Erythroblast (primary cell): Measurements from ENCODE around the gene MGAT5.
"Not testable (repeated sequence)": the region's sequence is repeated elsewhere in the genome, so short reads cannot be mapped to it uniquely, and the experiment has no call there.

Experiments
- DNase-seq, 2 experiments: peaks; one replicate each; lab custom pipeline; 2025; lab: John Stamatoyannopoulos, UW
- GATA1 ChIP-seq: IDR thresholded peaks from 2 replicates; pipeline ENCODE4 v1.6.1; 2011; ENCODE audit warnings: low read depth, mild to moderate bottlenecking, control low read depth, low read length, moderate library complexity
- POLR2A ChIP-seq: IDR thresholded peaks from 2 replicates; pipeline ENCODE4 v1.6.1; 2011; ENCODE audit warnings: mild to moderate bottlenecking, low read length

MGAT5 gene

DNA sequence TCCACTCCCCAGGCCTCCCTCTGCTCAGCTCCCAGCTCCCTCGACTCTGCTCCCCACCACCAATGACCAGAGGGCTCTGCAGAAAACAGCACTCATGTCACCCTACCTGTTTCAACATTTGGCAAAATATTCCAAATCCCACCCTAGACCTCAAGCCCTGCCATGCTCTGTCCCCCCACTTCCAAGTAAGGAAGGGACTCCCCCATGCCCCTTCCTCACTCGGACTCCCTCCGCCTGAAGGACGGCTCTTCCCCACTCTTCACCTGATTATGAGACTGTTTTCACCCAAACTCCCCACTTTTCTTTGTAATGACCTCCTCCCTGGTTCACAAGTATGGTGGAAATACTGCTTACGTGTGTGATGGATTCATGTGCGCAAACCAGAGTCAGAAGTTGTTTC, 208.4 kb downstream of the MGAT5 start:
- no peak for DNase-seq
- TF ChIP-seq POLR2A = no peak
- no peak for TF ChIP-seq GATA1

- no peak for TF ChIP-seq GATA1
- no peak for TF ChIP-seq POLR2A
- no peak for DNase-seq
These were observed 209.2 kb downstream of the MGAT5 start for GRCh38 chr2:134462791-134463698.

- no peak for DNase-seq
- TF ChIP-seq POLR2A (no peak), GATA1 (no peak)
These were observed 209.8 kb downstream of the MGAT5 start for GRCh38 chr2:134463699-134464022.

- DNase-seq = no peak
- TF ChIP-seq GATA1 (no peak), POLR2A (no peak)
These were observed 211.6 kb downstream of the MGAT5 start for GRCh38 chr2:134465228-134466105.

DNA sequence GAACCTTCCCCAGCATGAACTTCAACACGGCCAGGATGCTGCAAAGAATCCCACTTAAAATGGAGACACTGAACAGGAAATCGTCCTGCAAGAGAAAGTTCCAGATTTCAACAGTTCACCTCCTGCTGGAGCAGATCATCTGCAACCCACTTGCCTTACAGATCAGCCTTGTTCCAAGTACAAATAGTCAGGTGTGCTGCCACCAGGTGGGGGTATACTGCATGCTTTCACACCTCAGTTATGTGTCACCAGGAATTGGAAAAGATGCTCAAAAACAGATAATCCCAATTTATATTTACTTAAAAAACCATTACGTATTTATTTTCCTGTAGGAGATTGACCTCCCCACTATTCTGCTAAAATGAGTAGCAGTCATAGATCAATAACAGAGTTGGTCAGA, 212.3 kb downstream of the MGAT5 start:
- TF ChIP-seq POLR2A = no peak
- no peak for TF ChIP-seq GATA1
- DNase-seq = peak in 1 of 2 experiments; percentile 11

DNA sequence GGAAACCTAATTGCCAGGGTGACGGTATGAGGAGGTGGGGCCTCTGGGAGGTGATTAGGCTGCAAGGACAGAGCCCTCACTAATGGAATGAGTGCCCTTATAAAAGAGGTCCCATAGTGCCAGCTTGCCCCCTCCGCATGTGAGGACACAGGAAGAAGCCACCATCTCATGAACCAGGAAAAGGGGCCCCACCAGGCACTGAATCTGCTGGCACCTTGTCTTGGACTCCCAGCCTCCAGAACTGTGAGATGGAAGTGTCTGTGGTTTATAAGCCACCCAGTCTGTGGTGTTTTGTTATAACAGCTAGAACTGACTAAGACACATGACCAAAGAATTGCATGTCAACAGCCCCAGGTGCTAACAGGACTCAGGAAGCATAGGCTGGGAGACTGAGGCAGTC, 214.3 kb downstream of the MGAT5 start:
- no peak for DNase-seq
- TF ChIP-seq GATA1 (no peak), POLR2A (no peak)

DNA sequence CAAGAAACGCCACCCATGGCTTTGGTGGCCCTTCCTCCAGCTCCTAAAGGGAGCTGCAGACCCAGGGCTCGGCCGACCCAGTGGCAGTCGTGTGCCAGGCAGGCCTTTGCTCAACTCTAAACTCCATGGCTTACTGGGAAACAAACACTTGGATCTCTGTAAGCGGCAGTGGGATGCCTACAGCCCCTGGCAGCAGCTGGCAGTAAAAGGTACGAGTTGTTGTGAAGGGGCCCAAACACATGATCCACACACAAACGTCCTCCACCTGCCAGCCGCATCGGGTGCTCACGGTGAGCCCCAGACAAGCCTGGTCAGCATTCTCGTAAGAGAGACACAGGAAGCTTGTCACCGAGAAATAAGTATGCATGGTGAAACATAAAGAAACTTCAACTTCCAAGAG, 214.9 kb downstream of the MGAT5 start:
- TF ChIP-seq POLR2A = no peak
- no peak for TF ChIP-seq GATA1
- DNase-seq = no peak

DNA sequence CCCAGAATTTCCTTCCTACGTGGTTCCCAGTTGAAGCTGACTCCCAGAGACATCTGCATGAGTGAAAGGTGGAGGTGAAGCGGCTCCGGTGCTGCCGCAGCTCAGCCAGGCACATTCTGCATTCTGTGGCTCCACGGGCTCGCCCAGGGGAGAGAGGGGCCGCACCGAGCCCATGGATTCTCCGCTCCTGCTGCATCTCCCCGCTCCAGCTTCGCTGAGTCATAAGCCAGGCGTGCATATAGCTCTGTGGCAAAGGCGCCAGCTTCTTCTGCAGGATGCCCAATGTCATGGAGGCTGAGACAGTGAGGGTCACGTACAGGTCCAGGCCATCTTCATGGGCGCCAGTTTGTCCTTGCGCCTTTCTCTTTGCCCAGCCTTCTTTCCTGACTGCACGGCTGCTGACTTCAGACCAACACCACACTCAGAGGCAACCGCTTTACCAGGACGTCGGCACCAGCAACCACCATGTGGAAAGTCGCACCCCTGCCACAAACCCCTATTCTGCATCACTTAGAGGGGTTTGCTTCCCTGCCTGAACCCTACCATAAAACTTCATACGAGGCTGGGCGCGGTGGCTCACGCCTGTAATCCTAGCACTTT, 215.7 kb downstream of the MGAT5 start:
- DNase-seq = no peak
- TF ChIP-seq POLR2A (no peak), GATA1 (no peak)

- no peak for DNase-seq
- no peak for TF ChIP-seq GATA1
- no peak for TF ChIP-seq POLR2A
These were observed 216.8 kb downstream of the MGAT5 start for GRCh38 chr2:134470561-134471168.

DNA sequence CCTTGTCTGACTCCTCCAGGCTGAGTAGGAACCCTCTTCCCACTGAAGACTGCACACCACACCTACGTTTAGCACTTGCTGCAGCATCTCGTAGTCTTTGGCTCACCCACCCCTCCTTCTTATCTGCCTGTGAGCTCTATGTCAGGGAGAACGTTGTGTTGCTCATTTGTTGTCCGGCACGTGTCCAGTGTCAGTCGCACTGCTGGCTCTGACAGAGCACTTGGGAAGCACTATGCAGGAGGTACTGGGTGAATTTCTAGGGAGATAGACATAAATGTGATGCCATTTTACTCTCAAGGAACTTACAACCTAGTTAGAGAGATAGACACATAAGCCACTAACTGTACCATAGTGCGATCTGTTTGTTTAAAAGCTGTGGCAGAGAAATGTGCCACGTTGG, 223.1 kb downstream of the MGAT5 start:
- DNase-seq = not testable (repeated sequence)

DNA sequence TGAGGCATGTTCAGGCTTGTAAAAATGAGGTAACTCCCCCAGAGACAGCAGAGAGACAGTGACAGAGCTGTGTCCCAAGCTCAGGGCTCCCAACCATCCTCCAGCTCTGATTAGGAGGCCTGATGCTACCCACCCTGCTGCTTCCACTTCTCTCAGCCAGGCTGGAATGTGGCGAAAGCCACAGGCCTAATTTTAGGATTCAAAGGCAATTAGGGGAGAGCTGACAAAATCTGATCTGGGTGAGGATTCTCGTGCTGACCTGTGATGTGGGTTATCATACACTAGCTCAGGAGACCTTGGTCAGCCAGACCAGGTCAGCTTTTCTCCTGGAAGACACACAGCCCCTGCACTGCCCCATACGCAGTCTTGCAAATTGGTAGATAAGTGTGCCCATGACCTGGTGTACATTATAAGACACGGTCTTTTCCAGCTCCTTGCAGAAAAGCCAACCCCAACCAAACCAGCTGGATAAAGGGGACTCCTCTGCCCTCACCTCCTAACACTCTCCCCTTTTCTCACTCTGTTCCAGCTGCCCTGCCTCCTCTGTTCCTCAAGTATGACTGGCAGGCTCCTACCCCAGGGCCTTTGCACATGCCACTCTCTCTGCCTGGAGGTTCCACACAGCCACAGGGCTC, 225.9 kb downstream of the MGAT5 start:
- TF ChIP-seq GATA1 = no peak
- no peak for DNase-seq

DNA sequence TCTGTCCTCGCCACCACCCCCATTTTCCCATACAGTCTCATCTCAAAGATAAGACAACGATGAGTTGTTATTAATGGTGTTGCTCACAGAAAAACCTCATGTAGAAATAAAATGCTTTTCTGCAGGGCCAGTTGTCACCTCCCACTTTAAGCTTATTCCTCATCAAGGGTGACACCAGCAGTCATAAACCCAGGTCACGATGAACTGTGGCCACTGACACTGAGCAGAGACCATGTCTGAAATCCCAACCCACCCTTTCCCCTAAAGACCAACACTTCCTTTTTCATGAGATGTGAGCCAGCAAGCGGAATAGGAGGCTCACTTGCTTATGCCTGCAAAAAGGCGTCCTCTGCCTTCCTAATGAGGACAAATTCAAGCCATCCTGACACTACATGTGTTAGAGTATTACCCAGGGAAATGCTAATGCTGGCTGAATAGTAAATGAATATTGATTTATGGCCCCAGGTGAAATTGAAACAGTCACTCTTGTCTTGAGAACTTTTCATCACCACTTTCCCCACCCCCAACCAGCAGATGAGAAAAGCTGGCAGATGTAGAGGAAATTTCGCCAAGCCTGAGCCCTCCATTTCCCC, 228.4 kb downstream of the MGAT5 start:
- TF ChIP-seq POLR2A (no peak), GATA1 (no peak)
- DNase-seq = no peak

DNA sequence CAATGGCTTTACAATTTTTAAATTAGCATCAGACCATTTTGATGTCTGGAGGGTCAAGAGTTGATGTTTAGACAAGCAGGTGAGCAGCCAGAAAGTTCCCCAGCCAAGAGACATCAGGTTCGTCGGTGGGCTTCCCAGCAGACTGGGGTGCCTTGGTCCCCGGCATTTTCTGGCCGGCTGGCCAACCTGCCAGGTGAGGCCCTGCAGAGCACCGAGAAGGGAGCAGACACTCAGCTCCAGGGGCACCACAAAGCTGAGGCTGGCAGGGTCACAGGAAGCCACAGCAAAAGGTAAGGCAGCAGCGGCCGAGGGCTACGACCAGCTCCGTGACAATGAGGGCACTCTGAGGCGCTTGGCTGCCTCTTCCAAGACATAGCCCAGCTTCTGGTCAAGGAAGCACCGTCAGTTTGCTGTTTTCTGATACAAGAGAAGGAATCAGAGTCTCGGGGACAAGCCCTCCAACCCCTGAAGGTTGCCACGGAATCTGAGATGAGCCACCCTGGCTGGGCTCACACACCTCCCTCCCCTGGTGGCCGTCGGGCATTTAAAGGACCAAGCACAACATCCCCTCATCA, 229.0 kb downstream of the MGAT5 start:
- TF ChIP-seq GATA1 (no peak), POLR2A (no peak)
- DNase-seq = no peak
